ENCODE measurements around the gene UQCRC1.
"Not testable (repeated sequence)": the region's sequence is repeated elsewhere in the genome, so short reads cannot be mapped to it uniquely, and the experiment has no call there.

UQCRC1 gene

GRCh38 chr3:48555231-48555948 lies 54.1 kb downstream of the UQCRC1 start:
- H3K4me3 ChIP-seq (ENCODE audit: low read depth, low read length): peak overlapping the region; percentile 50
- TF ChIP-seq, protein P1, sequence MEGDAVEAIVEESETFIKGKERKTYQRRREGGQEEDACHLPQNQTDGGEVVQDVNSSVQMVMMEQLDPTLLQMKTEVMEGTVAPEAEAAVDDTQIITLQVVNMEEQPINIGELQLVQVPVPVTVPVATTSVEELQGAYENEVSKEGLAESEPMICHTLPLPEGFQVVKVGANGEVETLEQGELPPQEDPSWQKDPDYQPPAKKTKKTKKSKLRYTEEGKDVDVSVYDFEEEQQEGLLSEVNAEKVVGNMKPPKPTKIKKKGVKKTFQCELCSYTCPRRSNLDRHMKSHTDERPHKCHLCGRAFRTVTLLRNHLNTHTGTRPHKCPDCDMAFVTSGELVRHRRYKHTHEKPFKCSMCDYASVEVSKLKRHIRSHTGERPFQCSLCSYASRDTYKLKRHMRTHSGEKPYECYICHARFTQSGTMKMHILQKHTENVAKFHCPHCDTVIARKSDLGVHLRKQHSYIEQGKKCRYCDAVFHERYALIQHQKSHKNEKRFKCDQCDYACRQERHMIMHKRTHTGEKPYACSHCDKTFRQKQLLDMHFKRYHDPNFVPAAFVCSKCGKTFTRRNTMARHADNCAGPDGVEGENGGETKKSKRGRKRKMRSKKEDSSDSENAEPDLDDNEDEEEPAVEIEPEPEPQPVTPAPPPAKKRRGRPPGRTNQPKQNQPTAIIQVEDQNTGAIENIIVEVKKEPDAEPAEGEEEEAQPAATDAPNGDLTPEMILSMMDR (IDR thresholded peaks at IDR 0.05; ENCODE audit: low read depth, low read length): no peak
- in situ Hi-C loops (cut with HindIII; ENCODE audit: low sequenced_read_pairs): no loop called here
- no peak for DNase-seq (ENCODE audit: low read depth, low spot score)

GRCh38 chr3:48553886-48554845 lies 55.3 kb downstream of the UQCRC1 start:
- TF ChIP-seq, protein P1 (IDR thresholded peaks at IDR 0.05; ENCODE audit: low read depth, low read length): no peak
- no peak for DNase-seq (ENCODE audit: low read depth, low spot score)
- H3K4me3 ChIP-seq (ENCODE audit: low read depth, low read length): no peak overlapping the region
- in situ Hi-C loops (cut with HindIII; ENCODE audit: low sequenced_read_pairs): no loop called here

- no peak for DNase-seq (ENCODE audit: low read depth, low spot score)
- H3K4me3 ChIP-seq (ENCODE audit: low read depth, low read length): no peak overlapping the region
- in situ Hi-C loops (cut with HindIII; ENCODE audit: low sequenced_read_pairs): no loop called here
- TF ChIP-seq, protein P1 (IDR thresholded peaks at IDR 0.05; ENCODE audit: low read depth, low read length): no peak
These were observed 56.1 kb downstream of the UQCRC1 start for GRCh38 chr3:48553361-48553760.

DNA sequence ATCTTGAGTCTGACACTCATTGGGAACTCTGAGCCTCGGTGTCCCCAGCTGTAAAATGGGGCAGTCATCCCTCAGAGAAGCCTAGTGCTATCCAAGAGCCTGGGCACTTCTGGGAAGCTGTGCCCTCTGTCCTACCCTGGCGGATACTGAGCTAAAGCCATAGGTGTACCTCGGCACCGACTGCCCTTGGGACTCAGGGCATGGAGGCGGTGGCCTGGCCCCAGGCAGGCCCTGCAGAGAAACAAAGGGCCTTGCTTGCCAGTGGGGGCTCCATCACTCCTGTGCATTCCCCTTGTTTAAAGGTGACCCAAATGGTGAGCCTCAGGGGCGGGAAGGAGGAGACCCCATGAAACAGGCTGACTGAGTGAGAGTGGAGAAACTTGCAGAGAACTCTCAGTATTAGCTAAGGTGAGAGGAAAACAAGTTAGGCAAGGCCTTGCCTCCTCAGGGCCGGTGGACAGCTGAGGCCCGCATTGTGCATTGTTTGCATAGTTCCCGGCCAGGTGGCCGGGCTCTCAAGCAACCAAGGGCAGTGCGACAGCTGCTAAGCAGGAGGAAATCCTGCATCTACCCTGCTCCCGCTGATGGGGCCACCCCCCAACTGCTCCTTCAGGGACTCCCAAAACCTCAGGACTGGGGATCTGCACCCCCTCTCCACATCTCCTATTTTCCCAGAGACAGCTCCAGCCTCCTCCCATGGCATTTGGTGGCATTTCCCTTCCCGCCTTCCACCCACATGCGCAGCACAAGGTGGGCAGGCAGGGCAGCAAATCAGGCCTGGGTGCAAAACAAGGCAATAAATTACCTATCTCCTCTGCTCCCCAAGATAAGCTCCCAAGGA lies 57.1 kb downstream of the UQCRC1 start:
- DNase-seq (ENCODE audit: low read depth, low spot score): no peak
- H3K4me3 ChIP-seq (ENCODE audit: low read depth, low read length): no peak overlapping the region
- TF ChIP-seq, protein P1 (IDR thresholded peaks at IDR 0.05; ENCODE audit: low read depth, low read length): no peak
- in situ Hi-C loops (cut with HindIII; ENCODE audit: low sequenced_read_pairs): no loop called here

- H3K4me3 ChIP-seq (ENCODE audit: low read depth, low read length); in situ Hi-C loops (cut with HindIII; ENCODE audit: low sequenced_read_pairs); DNase-seq (ENCODE audit: low read depth, low spot score): not testable (repeated sequence)
These were observed 57.8 kb downstream of the UQCRC1 start for GRCh38 chr3:48551651-48552050.
